Adrenal gland (tissue), 5 donors: ENCODE results near the gene ADCY5.

Experiments used
- CTCF ChIP-seq, 6 experiments: fragments of 450-650 bp in 4 of 6; fragments of 200-600 bp in 2 of 6; sonication (generic) in 1 of 6; IDR thresholded peaks; 1 replicate in 5 of 6; 2 replicates in 1 of 6; pipeline versions ENCODE4 v1.5.1 to v1.8.0; 2016 to 2021; ENCODE audit warnings: antibody characterized with exemption in 6 of 6, mild to moderate bottlenecking in 2 of 6, moderate library complexity in 1 of 6
- POLR2A ChIP-seq, 2 donors: fragments of 450-650 bp; IDR thresholded peaks; one replicate each; pipeline ENCODE4 v1.6.1; 2017; ENCODE audit warnings: antibody characterized with exemption in 2 of 2, mild to moderate bottlenecking in 2 of 2, moderate library complexity in 1 of 2
- donor health status: DM: no; HTN: no; CAD: no.

GRCh38 chr3:123313889-123314288, 135.0 kb downstream of the ADCY5 start:
- TF ChIP-seq CTCF (IDR thresholded peaks at IDR 0.05) (no peak), POLR2A (IDR thresholded peaks at IDR 0.05) (no peak)
